ENCODE data around the gene CWC27. TPM values are rescaled to one million over a fixed set of nuclear protein-coding genes. Genes with fewer than 3 reads are reported as not detected.
A peak's percentile ranks its signal among the peaks of the same experiment; 100 is the strongest.

CWC27 gene
- total RNA-seq (10 to 100 TPM; 20.3 to 23.6 TPM), polyA plus RNA-seq (10 to 100 TPM; 32.3 to 33.8 (median 32.6) TPM), total RNA-seq (40.9 to 54.6 (median 44.9) reads per million in 6 experiments)

GRCh38 chr5:64768358-64769312 is at the start of gene CWC27, which contains the start of gene SREK1IP1:
Gene CWC27, plus strand, starts transcription at chr5:64768930. Its CDS starts 217 bp downstream, at chr5:64769147.
Gene SREK1IP1, minus strand, starts transcription at chr5:64768691. Its CDS starts 174 bp downstream, at chr5:64768517.
- Mint-ChIP-seq H3K27me3 (no peaks in the 10 kb centered on the region), H3K27ac (peak within 1 kb of the TSS; percentile 97 to 100 (median 99)), H3K36me3 (peaks cover 0 to 17% (median 3%) of the 10 kb centered on the region in 3 donors), H3K4me1 (peaks cover 29 to 74% (median 68%) of the 10 kb centered on the region in 4 donors), H3K4me3 (peak within 1 kb of the TSS; percentile 97 to 100 (median 100)), H3K9me3 (no peaks in the 10 kb centered on the region)
- ATAC-seq (peak; percentile 95), DNase-seq (peak; percentile 61 to 91 (median 82))
- POLR2A ChIA-PET: interaction anchor here (0.6 to 1.8 kb wide), 8 partner anchors 11 to 855 kb away, joined by 3 to 7 read pairs (median 3); partner anchors contain the start of genes CENPK and PPWD1

- no peak overlapping the region for H3K4me3 Mint-ChIP-seq
- POLR2A ChIA-PET: no interaction called here
- H3K9me3 Mint-ChIP-seq: peaks cover 0 to 8% (median 0%) of the 10 kb centered on the region in 9 donors
- no peak overlapping the region for H3K27ac Mint-ChIP-seq
- DNase-seq: no peak
- peaks cover 0 to 3% (median 0%) of the 10 kb centered on the region in 4 donors for H3K4me1 Mint-ChIP-seq
- H3K27me3 Mint-ChIP-seq: no peaks in the 10 kb centered on the region
- H3K36me3 Mint-ChIP-seq: peaks cover 11 to 46% (median 26%) of the 10 kb centered on the region in 3 donors
- no peak for ATAC-seq
These were observed 46.1 kb upstream of the CWC27 start for GRCh38 chr5:64722588-64722987.

GRCh38 chr5:64727150-64727549 is 41.6 kb upstream of the CWC27 start:
- H3K4me1 Mint-ChIP-seq: peaks cover 0 to 8% (median 5%) of the 10 kb centered on the region in 4 donors
- DNase-seq (no peak), ATAC-seq (no peak)
- no peaks in the 10 kb centered on the region for H3K27me3 Mint-ChIP-seq
- H3K4me3 Mint-ChIP-seq: no peak overlapping the region
- no peak overlapping the region for H3K27ac Mint-ChIP-seq
- POLR2A ChIA-PET: no interaction called here
- no peaks in the 10 kb centered on the region for H3K9me3 Mint-ChIP-seq
- H3K36me3 Mint-ChIP-seq: peaks cover 5 to 70% (median 34%) of the 10 kb centered on the region in 3 donors

- H3K27ac Mint-ChIP-seq: no peak overlapping the region
- no peak for DNase-seq
- POLR2A ChIA-PET: no interaction called here
- H3K4me1 Mint-ChIP-seq: peaks cover 0 to 16% (median 8%) of the 10 kb centered on the region in 4 donors
- H3K4me3 Mint-ChIP-seq: no peak overlapping the region
- H3K36me3 Mint-ChIP-seq: peaks cover 0 to 56% (median 16%) of the 10 kb centered on the region in 3 donors
- ATAC-seq: no peak
- no peaks in the 10 kb centered on the region for H3K27me3 Mint-ChIP-seq
- no peaks in the 10 kb centered on the region for H3K9me3 Mint-ChIP-seq
These were observed 26.3 kb upstream of the CWC27 start for GRCh38 chr5:64742411-64742810.

- H3K36me3 Mint-ChIP-seq: peaks cover 0 to 54% (median 16%) of the 10 kb centered on the region in 3 donors
These were observed 25.9 kb upstream of the CWC27 start for GRCh38 chr5:64742821-64743220.

GRCh38 chr5:64744914-64745313 is 23.8 kb upstream of the CWC27 start:
- ATAC-seq (no peak), DNase-seq (no peak)
- Mint-ChIP-seq H3K9me3 (no peaks in the 10 kb centered on the region), H3K27me3 (no peaks in the 10 kb centered on the region), H3K27ac (no peak overlapping the region), H3K36me3 (peaks cover 0 to 40% (median 8%) of the 10 kb centered on the region in 3 donors), H3K4me3 (no peak overlapping the region), H3K4me1 (peaks cover 0 to 16% (median 7%) of the 10 kb centered on the region in 4 donors)
- POLR2A ChIA-PET: no interaction called here

More at GRCh38 chr5:64742821-64743220, 25.9 kb upstream of the CWC27 start:
- ATAC-seq: no peak
- no peaks in the 10 kb centered on the region for H3K27me3 Mint-ChIP-seq
- H3K9me3 Mint-ChIP-seq: no peaks in the 10 kb centered on the region
- no peak overlapping the region for H3K27ac Mint-ChIP-seq
- H3K4me3 Mint-ChIP-seq: no peak overlapping the region
- DNase-seq: no peak
- POLR2A ChIA-PET: no interaction called here
- peaks cover 0 to 13% (median 6%) of the 10 kb centered on the region in 4 donors for H3K4me1 Mint-ChIP-seq

- no peak for DNase-seq
- H3K9me3 Mint-ChIP-seq: no peaks in the 10 kb centered on the region
- no peak for ATAC-seq
- POLR2A ChIA-PET: no interaction called here
- H3K27me3 Mint-ChIP-seq: no peaks in the 10 kb centered on the region
- H3K27ac Mint-ChIP-seq: peak overlapping the region in 1 of 10 donors; percentile 42
- peaks cover 3 to 23% (median 11%) of the 10 kb centered on the region in 4 donors for H3K4me1 Mint-ChIP-seq
- peaks cover 0 to 35% (median 4%) of the 10 kb centered on the region in 3 donors for H3K36me3 Mint-ChIP-seq
- no peak overlapping the region for H3K4me3 Mint-ChIP-seq
These were observed 22.3 kb upstream of the CWC27 start for GRCh38 chr5:64746446-64746845.

GRCh38 chr5:64749385-64749784 is 19.3 kb upstream of the CWC27 start:
- Mint-ChIP-seq H3K4me1 (peaks cover 3 to 15% (median 8%) of the 10 kb centered on the region in 4 donors), H3K27me3 (no peaks in the 10 kb centered on the region), H3K4me3 (no peak overlapping the region), H3K36me3 (peaks cover 0 to 35% (median 6%) of the 10 kb centered on the region in 3 donors), H3K27ac (peak overlapping the region in 1 of 10 donors; percentile 18), H3K9me3 (no peaks in the 10 kb centered on the region)
- no peak for ATAC-seq
- DNase-seq: no peak
- POLR2A ChIA-PET: no interaction called here

GRCh38 chr5:64754066-64754465 is 14.7 kb upstream of the CWC27 start:
- ATAC-seq (no peak), DNase-seq (no peak)
- H3K36me3 Mint-ChIP-seq: peaks cover 0 to 40% (median 9%) of the 10 kb centered on the region in 3 donors
- no peak overlapping the region for H3K27ac Mint-ChIP-seq
- peaks cover 7 to 23% (median 18%) of the 10 kb centered on the region in 4 donors for H3K4me1 Mint-ChIP-seq
- no peaks in the 10 kb centered on the region for H3K27me3 Mint-ChIP-seq
- H3K9me3 Mint-ChIP-seq: no peaks in the 10 kb centered on the region
- POLR2A ChIA-PET: no interaction called here
- no peak overlapping the region for H3K4me3 Mint-ChIP-seq

- no peaks in the 10 kb centered on the region for H3K27me3 Mint-ChIP-seq
- ATAC-seq: no peak
- H3K4me1 Mint-ChIP-seq: peaks cover 8 to 31% (median 25%) of the 10 kb centered on the region in 4 donors
- H3K9me3 Mint-ChIP-seq: no peaks in the 10 kb centered on the region
- DNase-seq: no peak
- no peak overlapping the region for H3K27ac Mint-ChIP-seq
- no peak overlapping the region for H3K4me3 Mint-ChIP-seq
- POLR2A ChIA-PET: interaction anchor here (1.2 kb wide), 1 partner anchor 10 kb away, joined by 4 read pairs; the partner anchor contains the start of genes CWC27 and SREK1IP1
- H3K36me3 Mint-ChIP-seq: peaks cover 0 to 58% (median 16%) of the 10 kb centered on the region in 3 donors
These were observed 9.8 kb upstream of the CWC27 start for GRCh38 chr5:64758901-64759300.

- peak overlapping the region in 2 of 10 donors; percentile 32 to 33 for H3K27ac Mint-ChIP-seq
- no peaks in the 10 kb centered on the region for H3K27me3 Mint-ChIP-seq
- DNase-seq (no peak), ATAC-seq (no peak)
- no peak overlapping the region for H3K4me3 Mint-ChIP-seq
- H3K36me3 Mint-ChIP-seq: peaks cover 0 to 57% (median 17%) of the 10 kb centered on the region in 3 donors
- POLR2A ChIA-PET: no interaction called here
- no peaks in the 10 kb centered on the region for H3K9me3 Mint-ChIP-seq
- peaks cover 12 to 39% (median 28%) of the 10 kb centered on the region in 4 donors for H3K4me1 Mint-ChIP-seq
These were observed 8.6 kb upstream of the CWC27 start for GRCh38 chr5:64759960-64760660.

- Mint-ChIP-seq H3K4me1 (peaks cover 25 to 61% (median 49%) of the 10 kb centered on the region in 4 donors), H3K27me3 (no peaks in the 10 kb centered on the region), H3K27ac (no peak overlapping the region), H3K9me3 (no peaks in the 10 kb centered on the region), H3K4me3 (no peak overlapping the region), H3K36me3 (peaks cover 0 to 49% (median 13%) of the 10 kb centered on the region in 3 donors)
- POLR2A ChIA-PET: no interaction called here
- DNase-seq: no peak
- no peak for ATAC-seq
These were observed 4.7 kb upstream of the CWC27 start for GRCh38 chr5:64763948-64764503.

All from naive thymus-derived CD8-positive, alpha-beta T cell (primary cell).